Measurements from ENCODE around the gene EIF3I. TPM values are rescaled to one million over a fixed set of nuclear protein-coding genes. Genes with fewer than 3 reads are reported as not detected.

The EIF3I gene
- total RNA-seq, 1 experiment from 2014 or later = 222 TPM

GRCh38 chr1:32241001-32241763 is 19.0 kb downstream of the EIF3I start:
- Histone ChIP-seq H4K5ac (ENCODE audit: insufficient read length, low read depth, low read length) (no peak overlapping the region), H2BK5ac (ENCODE audit: insufficient read length, low read length) (no peak overlapping the region), H2BK12ac (ENCODE audit: insufficient read length, low read depth, low read length) (no peak overlapping the region), H3K9ac (ENCODE audit: extremely low read depth, insufficient read length, low read length) (peak overlapping the region; percentile 31), H2AK5ac (ENCODE audit: insufficient read length, low read length) (no peak overlapping the region), H3K4me2 (ENCODE audit: insufficient read depth, insufficient read length, low read length) (peak overlapping the region; percentile 75), H3K79me2 (ENCODE audit: insufficient read depth, low read length) (no peaks in the 10 kb centered on the region), H2BK120ac (ENCODE audit: low read depth, low read length, poor library complexity, severe bottlenecking) (no peak overlapping the region), H4K91ac (ENCODE audit: insufficient read length, low read depth, low read length) (no peak overlapping the region), H3K56ac (ENCODE audit: insufficient read length, low read depth, low read length) (no peak overlapping the region), H3K4me1 (ENCODE audit: insufficient read depth, low read length) (no peaks in the 10 kb centered on the region; the same call in 1 of the 2 replicates), H2BK20ac (ENCODE audit: low read depth, low read length, poor library complexity, severe bottlenecking) (no peak overlapping the region), H3K23me2 (ENCODE audit: insufficient read length, low read depth, low read length, poor library complexity, severe bottlenecking) (peaks cover 17% of the 10 kb centered on the region), H2AFZ (ENCODE audit: low read length) (no peak overlapping the region), H3K23ac (ENCODE audit: insufficient read length, low read depth, low read length) (no peak overlapping the region), H2BK15ac (ENCODE audit: low read depth, low read length) (no peak overlapping the region), H3K79me1 (ENCODE audit: insufficient read depth, low read depth, low read length, poor library complexity, severe bottlenecking) (no peaks in the 10 kb centered on the region), H4K8ac (replicated peaks; ENCODE audit: insufficient read length, low read depth, low read length) (no peak overlapping the region), H3K18ac (ENCODE audit: insufficient read length, low read depth, low read length) (no peak overlapping the region), H3K27me3 (ENCODE audit: insufficient read depth, low read length) (no peaks in the 10 kb centered on the region), H4K20me1 (ENCODE audit: control insufficient read depth, insufficient read depth, insufficient read length) (no peaks in the 10 kb centered on the region), H3T11ph (ENCODE audit: low read length) (no peak overlapping the region), H3K27ac (ENCODE audit: insufficient read length, low read depth, low read length) (no peak overlapping the region), H3K9me3 (ENCODE audit: control insufficient read depth, low read depth, low read length) (no peaks in the 10 kb centered on the region), H3K14ac (ENCODE audit: insufficient read depth, low read length) (peak overlapping the region; percentile 57; the same call in 1 of the 2 replicates), H3K4ac (ENCODE audit: low read depth, low read length) (no peak overlapping the region)
- no peaks in the 10 kb centered on the region for H3K9me3 Mint-ChIP-seq
- DNase-seq = peak; percentile 76
- H3K4me3 Mint-ChIP-seq = peak overlapping the region; percentile 82 to 92
- H3K36me3 Mint-ChIP-seq (ENCODE audit: insufficient read depth in 1 of 3, low read depth in 3 of 3) = peaks cover 0 to under 1% (median 0%) of the 10 kb centered on the region in 3 experiments; a peak in 1 of 7 replicates
- peak overlapping the region; percentile 24 to 89 (median 88); a peak in 3 of 7 replicates for H3K27ac Mint-ChIP-seq
- WGBS (ENCODE audit: extremely low coverage, insufficient read length, low lambda C conversion rate) = no CpG with 5 or more reads among the region's 55 CpGs
- TF ChIP-seq, protein P1, sequence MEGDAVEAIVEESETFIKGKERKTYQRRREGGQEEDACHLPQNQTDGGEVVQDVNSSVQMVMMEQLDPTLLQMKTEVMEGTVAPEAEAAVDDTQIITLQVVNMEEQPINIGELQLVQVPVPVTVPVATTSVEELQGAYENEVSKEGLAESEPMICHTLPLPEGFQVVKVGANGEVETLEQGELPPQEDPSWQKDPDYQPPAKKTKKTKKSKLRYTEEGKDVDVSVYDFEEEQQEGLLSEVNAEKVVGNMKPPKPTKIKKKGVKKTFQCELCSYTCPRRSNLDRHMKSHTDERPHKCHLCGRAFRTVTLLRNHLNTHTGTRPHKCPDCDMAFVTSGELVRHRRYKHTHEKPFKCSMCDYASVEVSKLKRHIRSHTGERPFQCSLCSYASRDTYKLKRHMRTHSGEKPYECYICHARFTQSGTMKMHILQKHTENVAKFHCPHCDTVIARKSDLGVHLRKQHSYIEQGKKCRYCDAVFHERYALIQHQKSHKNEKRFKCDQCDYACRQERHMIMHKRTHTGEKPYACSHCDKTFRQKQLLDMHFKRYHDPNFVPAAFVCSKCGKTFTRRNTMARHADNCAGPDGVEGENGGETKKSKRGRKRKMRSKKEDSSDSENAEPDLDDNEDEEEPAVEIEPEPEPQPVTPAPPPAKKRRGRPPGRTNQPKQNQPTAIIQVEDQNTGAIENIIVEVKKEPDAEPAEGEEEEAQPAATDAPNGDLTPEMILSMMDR (conservative IDR thresholded peaks at IDR 0.05) = no peak
- H3K4me1 Mint-ChIP-seq = peaks cover 21 to 23% of the 10 kb centered on the region in 2 experiments
- peaks cover 4% of the 10 kb centered on the region for H3K27me3 Mint-ChIP-seq (ENCODE audit: low read depth)

All from H9 (cell line).